ENCODE results near the gene RBBP8NL. TPM values are rescaled to one million over a fixed set of nuclear protein-coding genes. Genes with fewer than 3 reads are reported as not detected.

RBBP8NL gene
- total RNA-seq, 2 experiments from 2014 or later: not detected

DNA sequence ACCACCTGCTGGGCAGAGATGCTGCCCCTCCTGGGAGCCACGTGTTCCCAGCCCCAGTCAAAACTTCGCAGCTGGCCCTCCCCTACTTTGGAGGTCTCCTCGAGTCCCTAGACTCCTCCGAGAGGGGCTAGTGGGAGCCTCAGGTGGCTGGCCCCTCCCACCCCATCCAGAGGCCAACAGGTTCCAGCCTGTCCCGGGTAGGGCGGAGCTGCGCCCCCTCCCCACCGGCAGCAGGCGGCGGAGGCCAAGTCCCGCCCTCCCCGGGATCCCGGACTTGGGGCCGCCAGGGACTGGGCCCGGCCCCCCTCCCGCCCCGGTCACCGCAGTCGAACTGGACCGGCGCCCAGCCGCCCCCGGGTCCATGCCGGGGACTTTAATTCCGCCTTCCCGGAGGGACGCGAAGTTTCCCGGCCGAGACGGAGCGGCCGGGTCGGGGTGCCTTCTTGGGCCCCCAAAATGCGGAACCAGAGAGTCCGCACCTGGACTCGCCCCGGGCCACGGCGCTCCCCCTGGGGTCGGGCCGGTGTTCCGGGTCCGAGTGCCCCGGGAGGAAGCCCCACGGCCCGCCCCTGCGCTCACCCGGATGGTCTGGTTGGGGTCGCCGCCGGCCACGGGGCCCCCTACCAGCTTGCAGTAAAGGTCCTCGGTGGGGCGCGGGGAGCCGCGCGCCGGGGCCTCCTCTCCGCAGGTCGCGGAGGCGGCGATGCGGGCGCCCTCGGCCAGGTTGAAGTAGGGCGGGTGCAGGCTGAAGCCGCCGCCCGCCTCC lies 60.8 kb downstream of the RBBP8NL start:
- H3K4me3 Mint-ChIP-seq: no peak overlapping the region
- no peaks in the 10 kb centered on the region for H3K9me3 Mint-ChIP-seq
- peaks cover 6% of the 10 kb centered on the region for H3K4me1 Mint-ChIP-seq (ENCODE audit: low read depth)
- CTCF ChIA-PET: no interaction called here
- DNase-seq: no peak
- peaks cover 21% of the 10 kb centered on the region for H3K27me3 Mint-ChIP-seq (ENCODE audit: low read depth)
- intact Hi-C loops (cut with micrococcal nuclease): loop anchor here (5.0 kb wide), 1 partner anchor 64 kb away; the partner anchor contains the start of gene ADRM1
- H3K27ac Mint-ChIP-seq: no peak overlapping the region
- H3K36me3 Mint-ChIP-seq (ENCODE audit: low read depth): no peaks in the 10 kb centered on the region

DNA sequence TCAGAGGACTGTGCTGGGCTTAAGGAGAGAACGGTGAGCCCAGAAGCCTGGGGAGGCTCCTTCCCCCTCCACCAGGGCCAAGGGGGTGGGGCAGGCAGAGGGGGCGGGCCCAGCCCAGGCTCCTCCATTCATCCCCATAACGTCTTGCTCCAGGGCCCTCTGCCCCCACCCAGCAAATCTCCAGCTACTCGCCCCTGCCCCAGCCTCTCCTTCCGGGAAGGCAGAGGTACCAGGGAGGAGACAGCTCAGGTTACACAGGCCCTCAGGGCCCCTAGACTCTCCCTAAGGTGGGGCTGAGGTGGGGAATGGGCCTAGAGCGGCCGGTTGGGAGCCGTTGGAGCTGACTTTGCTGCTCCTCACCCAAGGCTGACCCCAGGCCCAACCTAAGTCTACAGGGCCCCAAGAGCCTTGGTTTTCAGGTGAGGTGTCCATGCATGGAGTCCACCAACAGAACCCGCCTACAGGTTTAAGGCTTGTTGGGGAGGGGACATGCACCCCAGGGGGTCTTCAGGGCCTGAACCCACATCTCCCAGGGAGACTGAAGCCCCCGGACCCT lies 61.4 kb downstream of the RBBP8NL start:
- no peak overlapping the region for H3K27ac Mint-ChIP-seq
- peaks cover 6% of the 10 kb centered on the region for H3K4me1 Mint-ChIP-seq (ENCODE audit: low read depth)
- no peaks in the 10 kb centered on the region for H3K9me3 Mint-ChIP-seq
- no peaks in the 10 kb centered on the region for H3K36me3 Mint-ChIP-seq (ENCODE audit: low read depth)
- no peak overlapping the region for H3K4me3 Mint-ChIP-seq
- intact Hi-C loops (cut with micrococcal nuclease): loop anchor here (5.0 kb wide), 1 partner anchor 64 kb away; the partner anchor contains the start of gene ADRM1
- H3K27me3 Mint-ChIP-seq (ENCODE audit: low read depth): peaks cover 21% of the 10 kb centered on the region
- CTCF ChIA-PET: no interaction called here
- no peak for DNase-seq

GRCh38 chr20:62364911-62365736 lies 62.2 kb downstream of the RBBP8NL start:
- H3K4me1 Mint-ChIP-seq (ENCODE audit: low read depth): peaks cover 6% of the 10 kb centered on the region
- no peak for DNase-seq
- intact Hi-C loops (cut with micrococcal nuclease): loop anchor here (5.0 kb wide), 1 partner anchor 63 kb away; the partner anchor contains the start of gene ADRM1
- H3K27ac Mint-ChIP-seq: no peak overlapping the region
- CTCF ChIA-PET: interaction anchor here (0.7 kb wide), 1 partner anchor 18 kb away, joined by 3 read pairs; no protein-coding TSS in a partner anchor
- no peaks in the 10 kb centered on the region for H3K36me3 Mint-ChIP-seq (ENCODE audit: low read depth)
- no peaks in the 10 kb centered on the region for H3K9me3 Mint-ChIP-seq
- H3K27me3 Mint-ChIP-seq (ENCODE audit: low read depth): peaks cover 21% of the 10 kb centered on the region
- H3K4me3 Mint-ChIP-seq: no peak overlapping the region

DNA sequence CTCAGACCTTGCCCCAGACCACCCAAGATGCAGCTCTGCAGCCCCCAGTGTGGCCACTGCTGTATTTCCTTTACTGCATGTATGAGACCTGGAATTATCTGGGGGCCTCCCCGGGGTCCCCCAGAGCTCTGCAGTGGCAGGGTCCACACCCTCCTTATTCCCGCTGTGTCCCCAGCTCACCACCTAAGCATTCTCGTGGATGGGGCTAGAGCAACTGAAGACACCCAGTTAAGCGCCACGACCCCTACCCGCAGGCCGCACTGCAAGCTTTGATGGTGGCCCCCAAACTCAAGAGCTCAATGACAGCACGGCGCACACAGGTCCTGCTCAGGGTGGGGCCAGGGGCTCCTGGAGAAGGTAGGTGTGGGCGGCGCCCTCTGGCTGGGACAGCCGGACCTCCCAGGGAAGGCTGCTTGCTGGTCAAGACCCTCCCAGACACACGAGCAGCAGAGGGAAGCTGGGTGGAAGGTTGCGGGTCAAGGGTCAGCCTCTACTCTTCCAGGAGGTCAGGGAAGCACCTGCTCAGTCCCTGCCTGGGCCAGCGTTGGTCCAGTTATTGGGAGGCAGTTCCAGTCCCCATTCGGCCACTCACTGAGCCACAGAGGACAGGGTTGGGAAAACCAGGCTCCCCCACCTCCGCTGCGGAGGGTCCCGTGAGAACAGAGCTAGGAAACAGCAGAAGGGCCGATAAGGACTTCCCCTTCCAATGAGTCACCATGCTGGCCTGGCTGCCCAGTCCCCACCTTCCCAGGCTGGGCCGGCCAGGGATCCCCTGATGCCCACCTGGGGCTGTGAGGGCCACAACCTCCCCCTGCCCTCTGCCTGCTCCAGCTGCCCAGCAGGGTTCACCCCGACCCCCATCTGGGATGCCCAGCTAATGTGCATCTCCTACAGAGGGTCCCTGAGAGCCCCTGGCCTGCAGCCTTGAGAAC lies 63.2 kb downstream of the RBBP8NL start:
- intact Hi-C loops (cut with micrococcal nuclease): no loop called here
- Mint-ChIP-seq H3K36me3 (ENCODE audit: low read depth) (no peaks in the 10 kb centered on the region), H3K27ac (no peak overlapping the region), H3K4me1 (ENCODE audit: low read depth) (peaks cover 3% of the 10 kb centered on the region), H3K9me3 (no peaks in the 10 kb centered on the region), H3K4me3 (no peak overlapping the region), H3K27me3 (ENCODE audit: low read depth) (peaks cover 17% of the 10 kb centered on the region)
- no peak for DNase-seq
- CTCF ChIA-PET: no interaction called here

- CTCF ChIA-PET: no interaction called here
- no peaks in the 10 kb centered on the region for H3K9me3 Mint-ChIP-seq
- peaks cover under 1% of the 10 kb centered on the region for H3K4me1 Mint-ChIP-seq (ENCODE audit: low read depth)
- intact Hi-C loops (cut with micrococcal nuclease): no loop called here
- H3K27me3 Mint-ChIP-seq (ENCODE audit: low read depth): peaks cover 11% of the 10 kb centered on the region
- H3K27ac Mint-ChIP-seq: no peak overlapping the region
- DNase-seq: no peak
- no peak overlapping the region for H3K4me3 Mint-ChIP-seq
- H3K36me3 Mint-ChIP-seq (ENCODE audit: low read depth): no peaks in the 10 kb centered on the region
Measured at GRCh38 chr20:62362991-62363919, 64.1 kb downstream of the RBBP8NL start.

GRCh38 chr20:62362590-62362940 lies 64.8 kb downstream of the RBBP8NL start:
- Mint-ChIP-seq H3K36me3 (ENCODE audit: low read depth) (no peaks in the 10 kb centered on the region), H3K4me1 (ENCODE audit: low read depth) (no peaks in the 10 kb centered on the region), H3K9me3 (no peaks in the 10 kb centered on the region), H3K27me3 (ENCODE audit: low read depth) (peaks cover 11% of the 10 kb centered on the region), H3K4me3 (no peak overlapping the region), H3K27ac (no peak overlapping the region)
- intact Hi-C loops (cut with micrococcal nuclease): no loop called here
- no peak for DNase-seq
- CTCF ChIA-PET: no interaction called here

GRCh38 chr20:62361799-62362589 lies 65.3 kb downstream of the RBBP8NL start:
- CTCF ChIA-PET: no interaction called here
- Mint-ChIP-seq H3K4me1 (ENCODE audit: low read depth) (no peaks in the 10 kb centered on the region), H3K4me3 (no peak overlapping the region), H3K9me3 (no peaks in the 10 kb centered on the region), H3K36me3 (ENCODE audit: low read depth) (no peaks in the 10 kb centered on the region), H3K27ac (no peak overlapping the region), H3K27me3 (ENCODE audit: low read depth) (peaks cover 11% of the 10 kb centered on the region)
- DNase-seq: no peak
- intact Hi-C loops (cut with micrococcal nuclease): no loop called here

GRCh38 chr20:62360854-62361798 lies 66.2 kb downstream of the RBBP8NL start:
- H3K9me3 Mint-ChIP-seq: no peaks in the 10 kb centered on the region
- no peak for DNase-seq
- H3K27me3 Mint-ChIP-seq (ENCODE audit: low read depth): peaks cover 14% of the 10 kb centered on the region
- CTCF ChIA-PET: no interaction called here
- H3K36me3 Mint-ChIP-seq (ENCODE audit: low read depth): no peaks in the 10 kb centered on the region
- no peaks in the 10 kb centered on the region for H3K4me1 Mint-ChIP-seq (ENCODE audit: low read depth)
- intact Hi-C loops (cut with micrococcal nuclease): no loop called here
- H3K27ac Mint-ChIP-seq: no peak overlapping the region
- H3K4me3 Mint-ChIP-seq: no peak overlapping the region

Data from activated naive CD4-positive, alpha-beta T cell treated with anti-CD3 and anti-CD28 coated beads for 36 hours (primary cell).